HG03558 (cell line): Measurements from ENCODE around the gene ATOH8.

Experiments used
- ATAC-seq: cut with Tn5 transposase; IDR thresholded peaks from one replicate; pipeline ENCODE4 v1.9.1; 2021; ENCODE audit warnings: moderate number of reproducible peaks; ENCODE audit not compliant: unreplicated experiment; ENCODE audit errors: extremely low read depth

Gene ATOH8

GRCh38 chr2:85767803-85768665, 14.2 kb downstream of the ATOH8 start:
- ATAC-seq: no peak

- no peak for ATAC-seq
Measured at GRCh38 chr2:85768713-85769112, 14.9 kb downstream of the ATOH8 start.

GRCh38 chr2:85769236-85769982, 15.6 kb downstream of the ATOH8 start:
- no peak for ATAC-seq

GRCh38 chr2:85769983-85770362, 16.2 kb downstream of the ATOH8 start:
- ATAC-seq: no peak

- no peak for ATAC-seq
Measured at GRCh38 chr2:85770369-85770768, 16.6 kb downstream of the ATOH8 start.

- no peak for ATAC-seq
Measured at GRCh38 chr2:85770786-85771409, 17.1 kb downstream of the ATOH8 start.

GRCh38 chr2:85771486-85771885, 17.7 kb downstream of the ATOH8 start:
- ATAC-seq: no peak

GRCh38 chr2:85772019-85772745, 18.4 kb downstream of the ATOH8 start:
- no peak for ATAC-seq

GRCh38 chr2:85772841-85773491, 19.2 kb downstream of the ATOH8 start:
- no peak for ATAC-seq

GRCh38 chr2:85773692-85774091, 19.9 kb downstream of the ATOH8 start:
- no peak for ATAC-seq

GRCh38 chr2:85774126-85774978, 20.6 kb downstream of the ATOH8 start:
- no peak for ATAC-seq

GRCh38 chr2:85775406-85776381, 21.9 kb downstream of the ATOH8 start:
- ATAC-seq: no peak

GRCh38 chr2:85776672-85777071, 22.9 kb downstream of the ATOH8 start:
- ATAC-seq: no peak

GRCh38 chr2:85777441-85777861, 23.7 kb downstream of the ATOH8 start:
- no peak for ATAC-seq

- ATAC-seq: no peak
Measured at GRCh38 chr2:85778646-85779379, 25.0 kb downstream of the ATOH8 start.

- no peak for ATAC-seq
Measured at GRCh38 chr2:85779641-85780315, 26.0 kb downstream of the ATOH8 start.
